ENCODE data around the gene LMNA.

Gene LMNA

GRCh38 chr1:156090138-156090839 lies 24.2 kb upstream of the LMNA start:
- in situ Hi-C loops (cut with MboI; ENCODE audit: low sequenced_read_pairs, unreplicated experiment): loop anchor here (5.0 to 10.0 kb wide), 2 partner anchors 42 to 135 kb away; no protein-coding TSS in a partner anchor
- DNase-seq (ENCODE audit: low spot score): no peak
- TF ChIP-seq CTCF (IDR thresholded peaks at IDR 0.05; ENCODE audit: borderline replicate concordance, control extremely low read depth, extremely low read depth, insufficient read depth, missing control alignments): no peak

GRCh38 chr1:156090840-156091188 lies 23.7 kb upstream of the LMNA start:
- TF ChIP-seq CTCF (IDR thresholded peaks at IDR 0.05; ENCODE audit: borderline replicate concordance, control extremely low read depth, extremely low read depth, insufficient read depth, missing control alignments): peak; percentile 59
- in situ Hi-C loops (cut with MboI; ENCODE audit: low sequenced_read_pairs, unreplicated experiment): loop anchor here (5.0 to 10.0 kb wide), 2 partner anchors 41 to 134 kb away; no protein-coding TSS in a partner anchor
- peak; percentile 86 for DNase-seq (ENCODE audit: low spot score)

- DNase-seq (ENCODE audit: low spot score): no peak
- TF ChIP-seq CTCF (IDR thresholded peaks at IDR 0.05; ENCODE audit: borderline replicate concordance, control extremely low read depth, extremely low read depth, insufficient read depth, missing control alignments): no peak
- in situ Hi-C loops (cut with MboI; ENCODE audit: low sequenced_read_pairs, unreplicated experiment): loop anchor here (5.0 to 10.0 kb wide), 2 partner anchors 41 to 133 kb away; no protein-coding TSS in a partner anchor
These were observed 22.9 kb upstream of the LMNA start for GRCh38 chr1:156091610-156092009.

GRCh38 chr1:156095906-156096508 lies 18.5 kb upstream of the LMNA start:
- no peak for TF ChIP-seq CTCF (IDR thresholded peaks at IDR 0.05; ENCODE audit: borderline replicate concordance, control extremely low read depth, extremely low read depth, insufficient read depth, missing control alignments)
- in situ Hi-C loops (cut with MboI; ENCODE audit: low sequenced_read_pairs, unreplicated experiment): loop anchor here (10.0 kb wide), 1 partner anchor 129 kb away; no protein-coding TSS in a partner anchor
- no peak for DNase-seq (ENCODE audit: low spot score)

GRCh38 chr1:156096640-156097391 lies 17.7 kb upstream of the LMNA start:
- in situ Hi-C loops (cut with MboI; ENCODE audit: low sequenced_read_pairs, unreplicated experiment): loop anchor here (10.0 kb wide), 1 partner anchor 128 kb away; no protein-coding TSS in a partner anchor
- DNase-seq (ENCODE audit: low spot score): peak; percentile 88
- peak; percentile 90 for TF ChIP-seq CTCF (IDR thresholded peaks at IDR 0.05; ENCODE audit: borderline replicate concordance, control extremely low read depth, extremely low read depth, insufficient read depth, missing control alignments)

GRCh38 chr1:156097499-156098178 lies 16.9 kb upstream of the LMNA start:
- TF ChIP-seq CTCF (IDR thresholded peaks at IDR 0.05; ENCODE audit: borderline replicate concordance, control extremely low read depth, extremely low read depth, insufficient read depth, missing control alignments): no peak
- no peak for DNase-seq (ENCODE audit: low spot score)
- in situ Hi-C loops (cut with MboI; ENCODE audit: low sequenced_read_pairs, unreplicated experiment): loop anchor here (10.0 kb wide), 1 partner anchor 127 kb away; no protein-coding TSS in a partner anchor
